GM18519 (cell line): ENCODE measurements around the gene PPIL1.
A peak's percentile ranks its signal among the peaks of the same experiment; 100 is the strongest.
"Not testable (repeated sequence)": the region's sequence is repeated elsewhere in the genome, so short reads cannot be mapped to it uniquely, and the experiment has no call there.

Experiments
- ATAC-seq: cut with Tn5 transposase; IDR thresholded peaks from one replicate; pipeline ENCODE4 v1.9.1; 2021; ENCODE audit warnings: mild to moderate bottlenecking, moderate library complexity; ENCODE audit not compliant: unreplicated experiment, low FRiP score

Gene PPIL1

DNA sequence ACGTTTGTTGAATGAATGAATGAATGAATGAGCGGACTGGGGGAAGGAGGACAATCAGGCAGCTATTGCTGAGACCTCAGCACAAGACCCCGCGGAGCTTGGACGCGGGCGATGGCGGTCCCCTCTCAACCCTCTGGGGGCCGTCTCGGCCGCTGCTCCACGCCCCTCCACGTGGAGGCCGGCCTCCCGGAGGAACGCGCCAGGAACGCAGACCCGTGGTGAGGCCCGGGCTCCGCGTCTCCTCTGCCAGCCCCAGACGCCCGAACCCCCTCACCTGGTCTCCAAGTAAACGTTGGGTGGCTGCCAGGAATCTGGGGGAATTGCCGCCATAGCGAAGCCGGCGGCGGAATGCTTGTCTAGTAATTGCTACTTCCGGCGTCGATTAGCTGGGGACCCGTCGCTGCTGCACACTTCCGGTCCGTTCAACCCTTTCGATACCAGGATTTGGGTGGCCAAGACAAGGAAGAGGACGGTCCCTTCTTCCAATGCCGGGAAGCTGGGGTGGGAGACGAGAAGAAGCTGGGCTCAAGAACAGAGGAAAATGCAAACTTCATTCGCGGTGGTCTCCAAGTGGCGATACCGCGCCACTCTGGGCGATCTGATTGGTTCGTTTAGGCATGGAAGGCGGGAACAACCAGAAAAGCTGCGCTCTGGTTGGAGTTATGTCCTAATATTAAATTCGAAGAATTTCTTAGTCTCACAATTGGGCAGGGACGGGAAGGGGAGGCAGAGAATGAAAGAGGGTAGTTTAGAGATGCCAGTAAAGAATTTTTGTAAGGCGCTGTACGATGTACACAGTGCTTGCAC is at the start of gene PPIL1:
Gene PPIL1 (minus strand): TSS at position 361 of the 807 bp plus-strand sequence. CDS start 31 bp downstream, at position 330.
- ATAC-seq = peak; percentile 61

DNA sequence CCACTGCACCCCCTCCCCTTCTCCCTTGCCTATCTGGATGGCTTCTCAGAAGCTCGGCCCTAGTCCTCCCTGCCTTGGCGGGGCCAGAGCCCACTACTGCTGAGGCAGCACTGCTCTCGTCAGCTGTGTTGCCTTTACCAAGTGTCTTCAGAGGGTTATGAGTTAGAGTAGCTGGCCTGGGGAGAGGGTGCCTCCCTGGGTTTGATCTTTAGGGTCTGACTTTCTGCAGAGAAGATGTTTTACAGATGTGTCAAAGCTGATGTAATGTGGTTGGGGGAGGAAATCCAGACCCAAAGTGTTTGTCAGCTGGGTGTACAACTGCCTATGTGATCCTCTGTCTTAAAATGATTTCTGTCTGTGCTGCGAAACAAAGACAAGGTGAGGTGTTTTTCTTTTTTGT is 49.5 kb upstream of the PPIL1 start:
- no peak for ATAC-seq

DNA sequence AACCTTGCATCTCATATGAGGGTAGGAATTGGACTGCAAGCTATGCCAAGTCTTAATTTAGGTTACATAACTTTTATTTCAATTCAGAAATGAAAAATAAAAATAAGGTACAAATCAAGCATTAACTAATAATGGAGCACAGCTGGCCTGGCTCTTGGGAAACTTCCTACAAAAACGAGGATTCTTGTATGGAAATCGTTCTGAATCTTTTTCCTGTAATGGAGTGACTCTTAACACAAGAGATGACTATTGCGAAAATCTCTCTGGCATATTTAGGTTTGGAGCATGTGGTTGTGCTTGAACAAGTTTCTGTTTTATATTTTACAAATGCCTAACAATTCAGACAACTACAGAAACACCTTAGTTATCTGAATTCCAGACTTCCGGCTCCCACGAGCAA is 45.9 kb upstream of the PPIL1 start:
- no peak for ATAC-seq

DNA sequence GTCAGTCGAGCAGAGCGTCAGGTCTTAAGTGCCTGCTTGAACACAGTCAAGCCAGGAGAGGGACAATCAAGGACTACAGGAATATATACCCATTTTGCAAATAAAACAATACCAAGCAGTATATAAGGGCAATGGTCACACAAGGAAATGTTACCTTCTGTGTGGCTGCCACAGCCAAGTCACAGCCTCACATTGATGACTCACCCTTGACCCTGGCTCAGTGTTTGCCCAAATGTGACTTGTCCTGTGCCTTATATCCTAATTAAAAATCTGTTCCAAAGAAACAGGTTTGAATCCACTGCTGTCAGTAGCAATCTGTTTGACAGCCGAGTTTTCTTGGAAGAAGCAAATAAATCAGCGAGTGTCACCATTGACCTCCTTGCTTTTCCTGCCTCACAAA is 45.4 kb upstream of the PPIL1 start:
- ATAC-seq = no peak

DNA sequence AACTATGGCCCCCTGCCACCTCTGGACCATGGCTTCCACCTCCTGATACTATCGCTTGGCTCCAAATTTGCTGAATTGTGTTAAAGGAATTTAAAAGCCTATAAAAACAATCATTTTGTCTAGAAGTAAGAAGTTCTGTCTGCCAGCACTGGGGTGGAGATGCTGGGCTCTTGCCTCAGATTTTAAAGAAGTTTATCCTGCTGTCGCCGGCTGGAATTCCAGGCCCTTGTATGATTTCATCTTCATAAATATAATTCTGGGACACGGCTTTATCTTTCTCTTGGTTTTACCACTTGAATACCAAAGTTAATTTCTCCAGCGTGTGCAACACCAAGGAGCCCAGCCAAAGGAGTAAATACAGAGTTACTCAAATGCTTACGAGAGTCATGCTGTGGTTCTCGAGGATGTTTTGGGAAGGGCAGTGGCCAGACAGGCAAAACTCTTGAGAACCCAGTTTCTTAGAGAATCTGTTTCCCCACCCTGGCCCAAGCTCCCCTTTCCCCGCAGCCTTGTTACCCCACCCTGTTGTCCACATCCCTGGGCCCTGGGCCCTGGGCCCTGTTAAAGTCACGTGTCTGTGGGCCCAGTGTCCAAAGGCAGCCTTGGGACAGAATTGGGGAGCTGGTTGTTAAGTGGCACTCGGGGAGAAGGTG is 43.1 kb upstream of the PPIL1 start:
- ATAC-seq = no peak

DNA sequence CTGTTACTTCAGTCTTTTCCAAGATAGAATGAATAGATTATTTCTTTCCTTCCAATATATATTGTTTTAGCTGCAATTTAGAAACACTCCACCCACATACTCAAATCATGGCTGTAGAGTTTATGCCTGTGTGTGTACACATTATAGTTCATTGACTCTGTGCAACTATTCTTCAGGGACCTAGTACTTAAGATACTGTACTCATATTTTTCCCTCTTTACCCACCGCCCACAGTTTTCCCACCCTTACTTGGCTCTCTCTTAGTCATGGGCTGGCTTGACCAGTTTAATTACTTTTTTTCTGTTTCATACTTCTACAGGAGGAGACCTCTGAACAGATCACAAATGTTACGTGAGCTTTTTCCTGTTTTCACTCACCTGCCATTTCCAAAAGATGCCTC is 41.5 kb upstream of the PPIL1 start:
- ATAC-seq = no peak

DNA sequence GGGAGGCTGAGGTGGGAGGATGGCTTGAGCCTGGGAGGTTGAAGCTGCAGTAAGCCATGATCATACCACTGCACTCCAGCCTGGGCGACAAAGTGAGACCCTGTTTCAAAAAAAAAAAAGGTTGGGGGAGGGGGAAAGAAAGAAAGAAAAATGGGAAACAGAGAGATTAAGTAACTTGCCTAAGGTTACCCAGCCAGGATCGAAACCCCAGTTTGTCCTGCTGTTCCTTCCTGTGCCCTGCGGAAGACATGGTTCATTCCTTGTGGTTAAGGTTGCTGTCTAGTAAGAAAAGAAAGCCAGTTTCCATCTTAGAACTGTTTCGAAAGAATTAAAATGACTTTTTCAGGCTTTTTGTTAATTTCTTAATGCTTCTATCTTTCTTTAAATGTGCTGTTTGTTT is 41.0 kb upstream of the PPIL1 start:
- ATAC-seq = no peak

DNA sequence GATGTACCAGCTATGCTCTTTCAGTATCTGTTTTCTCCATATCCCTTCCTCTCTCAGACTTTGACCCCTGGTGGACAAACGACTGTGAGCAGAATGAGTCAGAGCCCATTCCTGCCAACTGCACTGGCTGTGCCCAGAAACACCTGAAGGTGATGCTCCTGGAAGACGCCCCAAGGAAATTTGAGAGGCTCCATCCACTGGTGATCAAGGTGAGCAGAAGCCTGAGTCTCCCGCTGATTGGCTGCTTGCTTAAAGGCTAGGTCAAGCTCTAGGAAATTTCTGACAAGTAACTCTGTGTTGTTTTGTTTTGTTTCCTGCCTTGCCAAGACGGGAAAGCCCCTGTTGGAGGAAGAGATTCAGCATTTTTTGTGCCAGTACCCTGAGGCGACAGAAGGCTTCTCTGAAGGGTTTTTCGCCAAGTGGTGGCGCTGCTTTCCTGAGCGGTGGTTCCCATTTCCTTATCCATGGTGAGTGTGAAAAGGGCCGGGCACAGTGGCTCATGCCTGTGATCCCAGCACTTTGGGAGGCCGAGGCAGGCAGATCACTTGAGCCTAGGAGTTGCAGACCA is 39.7 kb upstream of the PPIL1 start:
- ATAC-seq = no peak

DNA sequence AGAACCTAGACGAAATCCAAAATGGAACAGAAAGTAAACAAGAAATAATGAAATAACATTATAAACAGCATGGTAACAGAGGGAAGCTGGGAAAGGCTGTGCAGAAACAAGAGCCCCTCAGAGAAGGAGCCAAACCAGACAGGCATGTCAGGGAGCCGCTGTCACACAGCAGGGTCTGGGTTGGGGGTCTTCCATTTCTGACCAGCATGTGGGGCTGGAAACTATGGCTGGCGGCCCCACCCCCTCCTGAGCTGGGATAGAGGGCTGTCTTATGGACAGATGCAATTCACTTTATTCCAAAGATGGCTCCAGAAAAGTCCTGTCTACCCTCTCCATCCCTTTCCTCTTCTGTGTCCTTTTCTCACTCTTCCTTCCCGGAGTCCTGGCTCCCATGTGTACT is 38.5 kb upstream of the PPIL1 start:
- no peak for ATAC-seq

DNA sequence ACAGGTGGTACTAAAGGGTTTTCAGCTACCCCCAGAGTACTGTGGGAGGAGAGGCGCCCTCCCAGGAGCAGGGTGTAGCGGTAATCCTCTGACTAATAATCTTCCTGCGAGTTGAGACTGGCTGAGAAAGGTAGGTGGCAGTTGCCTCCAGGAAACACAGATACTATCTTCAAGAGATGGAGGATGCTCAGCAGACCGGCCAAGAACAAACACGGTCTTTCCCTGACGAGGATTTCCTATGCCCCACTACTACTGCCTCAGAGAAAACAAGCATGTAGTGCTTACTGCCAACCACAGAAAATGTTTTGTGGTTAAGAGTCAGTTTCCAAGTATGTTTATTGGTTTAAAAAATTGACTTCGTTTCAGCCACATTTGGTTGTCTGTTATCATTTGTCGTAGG is 38.0 kb upstream of the PPIL1 start:
- ATAC-seq = peak; percentile 77

DNA sequence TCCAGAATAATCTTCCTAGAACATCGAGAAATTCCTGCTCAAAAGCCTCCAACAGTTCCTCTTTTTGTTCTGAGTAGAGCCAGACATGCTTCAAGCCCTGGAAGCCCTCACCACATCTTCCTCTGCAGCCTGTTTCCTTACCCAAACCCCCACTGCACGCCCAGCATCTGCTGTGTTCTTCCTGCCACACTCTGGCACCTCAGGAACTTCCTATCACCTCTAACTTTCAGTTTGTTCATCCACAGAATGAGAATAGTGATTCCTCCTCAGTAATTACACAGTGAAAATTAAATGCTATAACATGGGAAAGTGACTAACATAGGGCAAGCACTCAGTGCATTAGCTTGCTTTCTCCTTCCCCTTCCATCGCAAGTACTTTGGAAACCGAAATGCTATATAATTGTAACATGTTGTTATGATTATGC is 37.4 kb upstream of the PPIL1 start:
- ATAC-seq = no peak

DNA sequence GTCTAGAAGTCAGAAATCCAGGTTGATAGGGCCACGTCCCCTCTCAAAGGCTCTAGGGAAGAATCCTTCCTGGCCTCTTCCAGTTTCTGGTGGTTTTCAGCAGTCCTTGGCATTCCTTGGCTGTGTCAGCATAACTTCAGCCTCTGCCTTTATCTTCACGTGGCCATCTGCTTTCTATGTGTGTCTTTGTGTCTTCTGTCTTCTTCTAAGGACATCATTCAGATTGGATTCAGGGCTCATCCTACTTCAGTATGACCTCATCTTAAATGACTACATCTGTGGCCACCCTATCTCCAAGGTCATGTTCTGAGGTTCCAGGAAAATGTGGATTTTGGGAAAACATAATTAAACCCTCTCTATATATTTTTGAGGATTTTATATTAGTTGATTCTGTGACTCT is 34.1 kb upstream of the PPIL1 start:
- ATAC-seq = no peak

DNA sequence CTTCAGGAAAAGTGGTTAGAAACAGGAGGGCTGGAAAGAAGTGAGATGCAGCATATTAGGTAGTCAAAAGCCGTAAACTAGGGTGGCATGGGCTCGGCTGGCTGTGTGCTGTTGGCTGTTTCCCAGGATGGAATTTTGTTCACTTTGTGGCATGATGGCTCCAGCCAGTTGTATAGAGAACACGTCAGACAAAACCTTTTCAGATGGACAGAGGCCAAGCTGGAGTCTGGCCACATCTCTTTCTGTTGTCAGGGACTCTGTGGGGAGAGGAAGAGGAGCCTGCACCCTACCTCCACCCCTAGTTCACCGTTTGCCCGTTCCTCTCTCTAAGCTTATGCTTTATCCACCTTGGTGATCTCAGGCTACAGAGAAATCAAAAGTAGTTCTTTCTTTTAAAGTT is 33.2 kb upstream of the PPIL1 start:
- ATAC-seq = no peak

DNA sequence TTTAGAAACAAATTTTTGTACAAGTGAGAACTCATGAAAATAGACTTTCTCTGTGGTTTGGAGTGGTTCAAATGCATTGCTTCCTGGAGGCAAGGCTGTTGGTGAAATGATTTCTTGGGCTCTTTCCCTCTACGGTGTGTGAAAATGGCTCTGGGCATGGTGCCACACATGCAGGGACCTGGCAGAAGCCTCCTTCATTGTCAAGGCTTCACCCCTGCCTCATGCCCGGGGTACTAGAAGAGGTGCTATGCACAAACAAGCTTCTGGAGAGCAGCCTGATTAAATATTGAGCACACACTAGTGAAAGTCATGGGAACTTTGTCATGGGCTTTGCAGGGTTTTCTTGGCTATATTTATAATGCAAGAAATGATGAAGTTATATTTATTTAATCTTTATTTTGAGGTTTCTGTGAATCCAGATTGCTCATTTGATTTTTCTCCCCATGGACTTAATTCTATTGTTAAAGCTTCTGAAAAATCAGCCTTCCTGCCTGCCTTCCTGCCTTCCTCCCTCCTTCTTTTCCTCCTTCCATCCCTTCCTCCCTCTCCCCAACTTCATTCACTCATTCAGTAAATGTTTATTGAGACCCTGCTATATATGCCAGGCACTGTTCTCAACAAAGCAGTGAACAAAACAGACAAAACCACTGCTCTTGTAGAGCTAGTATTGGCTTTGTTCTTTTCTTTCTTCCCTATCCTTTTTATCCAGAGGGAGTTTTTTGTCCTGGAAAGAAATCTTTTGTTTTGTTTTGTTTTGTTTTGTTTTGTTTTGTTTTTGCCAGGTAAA is 32.1 kb upstream of the PPIL1 start:
- no peak for ATAC-seq

DNA sequence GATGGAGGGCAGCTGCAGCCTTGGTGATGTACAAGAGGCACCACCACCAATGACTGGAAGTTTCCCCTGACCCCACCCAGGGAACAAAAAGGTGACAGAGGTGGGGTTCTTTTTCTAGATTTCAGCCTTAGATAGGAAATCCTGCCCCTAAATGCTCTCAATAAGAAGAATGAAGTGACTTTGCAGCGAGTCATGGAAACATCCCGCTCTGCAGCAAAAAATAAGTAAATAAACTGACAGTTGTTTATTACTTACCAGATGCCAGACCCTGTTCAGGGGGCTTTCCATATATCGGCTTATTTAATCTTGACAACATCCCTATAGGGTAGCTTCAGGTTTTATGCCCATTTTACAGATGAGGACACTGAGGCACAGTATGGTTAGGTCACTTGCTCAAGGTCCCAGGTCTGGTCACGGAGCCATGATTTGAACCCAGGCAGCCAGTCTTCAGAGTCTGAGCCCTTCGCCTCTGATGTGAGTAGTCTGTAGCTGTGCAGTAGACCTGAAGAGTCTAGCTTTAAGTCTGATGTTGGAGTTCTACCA is 30.3 kb upstream of the PPIL1 start:
- no peak for ATAC-seq

DNA sequence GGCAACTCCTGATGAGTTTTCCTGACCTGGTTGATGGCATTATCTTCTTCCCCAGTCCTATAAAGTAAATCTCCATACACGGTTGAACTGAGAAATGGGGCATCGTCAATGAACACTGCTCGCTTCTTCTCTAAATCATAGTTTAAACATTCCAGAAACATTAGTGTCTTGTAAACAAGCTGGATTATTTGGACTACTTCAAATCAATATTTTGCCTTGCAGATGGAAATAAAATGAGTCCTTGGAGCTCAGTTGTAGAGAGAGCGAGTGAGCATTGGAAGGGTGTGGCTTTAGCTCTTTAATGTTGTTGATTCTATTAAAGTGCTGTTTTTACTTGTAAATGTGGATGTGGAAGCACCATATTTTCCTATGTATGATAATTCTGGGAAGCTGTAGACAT is 29.5 kb upstream of the PPIL1 start:
- ATAC-seq = no peak

DNA sequence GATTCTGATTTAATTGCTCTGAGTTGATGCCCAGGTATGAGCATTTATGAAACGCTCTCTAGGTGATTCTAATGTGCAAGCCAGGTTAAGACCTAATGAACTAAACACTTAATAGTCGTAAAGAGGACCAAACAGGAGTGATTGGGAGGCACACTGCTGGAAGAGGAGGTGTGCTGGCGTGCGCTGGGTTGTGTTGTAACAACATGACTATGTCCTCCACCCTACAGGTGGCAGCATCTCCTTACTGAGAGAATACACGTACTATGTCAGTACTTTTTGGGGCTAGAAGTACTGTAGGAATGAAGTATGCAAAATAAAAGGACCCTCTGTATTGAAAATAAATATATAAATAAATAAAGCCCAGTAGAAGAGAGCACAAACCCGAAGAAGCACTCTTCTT is 23.0 kb upstream of the PPIL1 start:
- no peak for ATAC-seq

DNA sequence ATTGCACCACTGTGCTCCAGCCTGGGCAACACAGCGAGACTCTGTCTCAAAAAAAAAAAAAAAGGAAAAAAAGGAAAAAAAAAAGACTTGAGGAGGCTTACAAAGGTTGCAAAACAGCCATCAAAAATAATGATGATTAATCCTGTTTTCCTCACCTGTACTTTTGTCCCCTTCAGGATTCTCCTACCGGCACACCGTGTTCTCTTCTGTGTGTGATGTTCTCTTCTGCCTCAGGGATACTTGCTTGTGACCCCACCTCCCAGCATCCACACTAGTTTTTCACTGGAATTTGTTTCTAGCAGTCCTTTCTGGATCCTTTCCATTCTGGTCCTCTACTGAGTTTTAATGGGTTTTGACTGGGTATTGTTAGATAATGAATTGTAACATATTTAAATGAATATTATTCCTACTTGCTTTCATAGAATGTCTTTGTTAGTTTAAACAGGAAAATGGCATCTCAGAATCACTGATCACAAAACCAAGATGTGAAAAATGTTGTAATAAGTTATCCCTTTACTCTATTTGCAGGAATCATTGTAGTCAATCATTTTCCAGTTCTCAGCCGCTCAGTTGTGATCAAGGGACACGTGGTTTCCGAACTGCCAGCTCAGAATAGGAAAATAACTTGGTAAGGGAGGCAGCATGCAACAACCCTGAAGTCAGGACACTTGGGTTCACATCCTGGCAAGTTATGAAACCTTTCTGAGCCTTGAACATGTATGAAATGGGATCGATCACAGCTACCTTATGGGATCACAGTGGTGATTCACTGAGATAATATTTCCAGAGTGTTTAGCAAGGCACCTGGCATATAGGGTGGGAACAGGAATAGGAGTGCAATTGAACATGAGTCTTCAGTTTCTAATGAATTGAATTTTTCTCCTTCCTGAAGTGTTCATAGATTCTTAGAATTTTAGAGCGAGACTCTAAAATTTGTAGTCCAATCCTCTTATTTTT is 19.7 kb upstream of the PPIL1 start:
- ATAC-seq = no peak

DNA sequence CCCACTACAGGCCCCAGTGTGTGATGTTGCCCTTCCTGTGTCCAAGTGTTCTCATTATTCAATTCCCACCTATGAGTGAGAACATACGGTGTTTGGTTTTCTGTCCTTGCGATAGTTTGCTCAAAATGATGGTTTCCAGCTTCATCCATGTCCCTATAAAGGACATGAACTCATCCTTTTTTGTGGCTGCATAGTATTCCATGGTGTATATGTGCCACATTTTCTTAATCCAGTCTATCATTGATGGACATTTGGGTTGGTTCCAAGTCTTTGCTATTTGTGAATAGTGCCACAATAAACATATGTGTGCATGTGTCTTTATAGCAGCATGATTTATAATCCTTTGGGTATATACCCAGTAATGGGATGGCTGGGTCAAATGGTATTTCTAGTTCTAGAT is 16.6 kb upstream of the PPIL1 start:
- not testable (repeated sequence) for ATAC-seq
